NAMALWA (cell line): ENCODE measurements around the gene MORN1.
A peak's percentile ranks its signal among the peaks of the same experiment; 100 is the strongest.
"Not testable (repeated sequence)": the region's sequence is repeated elsewhere in the genome, so short reads cannot be mapped to it uniquely, and the experiment has no call there.

Experiments used
- DNase-seq: peaks from one replicate; pipeline ENCODE4 v3.0.0-alpha.2; 2015; ENCODE audit warnings: low spot score

Gene MORN1

DNA sequence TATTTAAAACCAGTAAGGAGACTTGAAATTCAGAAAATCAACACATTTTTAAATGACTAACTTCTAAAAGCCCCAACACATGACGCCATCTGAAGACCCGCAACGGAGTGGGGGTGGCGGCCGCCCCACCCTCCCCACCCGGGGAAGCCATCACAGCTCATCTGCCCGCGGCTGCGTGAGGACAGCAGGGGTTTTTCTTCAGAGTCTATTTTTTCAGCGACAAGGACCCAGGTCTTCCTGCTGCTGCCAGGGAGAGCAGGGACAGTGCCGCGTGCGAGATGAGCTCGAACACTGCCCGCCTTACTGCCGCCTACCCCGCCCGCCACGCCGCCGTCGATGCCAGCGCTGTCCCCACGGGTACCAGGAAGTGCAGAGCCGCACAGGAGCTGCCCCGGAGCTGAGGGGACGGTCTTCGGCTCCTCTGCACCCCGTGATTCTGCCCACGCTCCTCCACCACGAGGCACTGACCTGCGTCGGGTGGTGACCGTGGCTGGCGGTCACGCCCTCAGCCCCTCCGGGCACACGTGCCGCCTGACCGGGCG is 84.2 kb downstream of the MORN1 start:
- no peak for DNase-seq

DNA sequence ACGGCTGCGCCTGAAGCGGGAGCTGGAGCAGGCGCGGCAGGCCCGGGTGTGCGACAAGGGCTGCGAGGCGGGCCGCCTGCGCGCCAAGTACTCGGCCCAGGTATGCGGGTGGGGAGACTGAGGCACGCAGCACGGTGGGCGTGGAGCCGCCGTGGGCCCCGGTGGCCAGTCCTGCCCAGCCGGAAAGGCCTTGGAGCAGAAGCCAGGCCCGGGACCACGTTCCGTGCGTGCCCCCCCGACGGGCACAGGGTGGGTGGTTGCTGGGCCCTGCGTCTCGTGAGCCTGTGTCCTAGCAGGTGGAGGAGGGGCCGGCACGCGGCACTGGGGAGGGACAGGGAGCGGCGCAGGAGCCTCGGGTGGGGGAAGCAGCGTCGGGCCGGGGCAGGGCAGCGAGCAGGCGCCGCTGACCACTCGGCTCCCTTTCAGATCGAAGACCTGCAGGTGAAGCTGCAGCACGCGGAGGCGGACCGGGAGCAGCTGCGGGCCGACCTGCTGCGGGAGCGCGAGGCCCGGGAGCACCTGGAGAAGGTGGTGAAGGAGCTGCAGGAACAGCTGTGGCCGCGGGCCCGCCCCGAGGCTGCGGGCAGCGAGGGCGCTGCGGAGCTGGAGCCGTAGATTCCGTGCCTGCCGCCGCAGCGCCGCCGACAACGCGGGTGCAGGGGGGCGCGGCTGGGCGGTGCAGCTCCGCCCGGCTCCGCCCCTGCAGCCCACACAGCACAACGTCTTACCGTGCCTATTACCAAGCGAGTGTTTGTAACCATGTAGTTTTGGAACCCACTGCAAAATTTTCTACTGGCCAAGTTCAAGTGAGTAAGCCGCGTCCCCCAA is 85.0 kb downstream of the MORN1 start:
- DNase-seq: no peak

DNA sequence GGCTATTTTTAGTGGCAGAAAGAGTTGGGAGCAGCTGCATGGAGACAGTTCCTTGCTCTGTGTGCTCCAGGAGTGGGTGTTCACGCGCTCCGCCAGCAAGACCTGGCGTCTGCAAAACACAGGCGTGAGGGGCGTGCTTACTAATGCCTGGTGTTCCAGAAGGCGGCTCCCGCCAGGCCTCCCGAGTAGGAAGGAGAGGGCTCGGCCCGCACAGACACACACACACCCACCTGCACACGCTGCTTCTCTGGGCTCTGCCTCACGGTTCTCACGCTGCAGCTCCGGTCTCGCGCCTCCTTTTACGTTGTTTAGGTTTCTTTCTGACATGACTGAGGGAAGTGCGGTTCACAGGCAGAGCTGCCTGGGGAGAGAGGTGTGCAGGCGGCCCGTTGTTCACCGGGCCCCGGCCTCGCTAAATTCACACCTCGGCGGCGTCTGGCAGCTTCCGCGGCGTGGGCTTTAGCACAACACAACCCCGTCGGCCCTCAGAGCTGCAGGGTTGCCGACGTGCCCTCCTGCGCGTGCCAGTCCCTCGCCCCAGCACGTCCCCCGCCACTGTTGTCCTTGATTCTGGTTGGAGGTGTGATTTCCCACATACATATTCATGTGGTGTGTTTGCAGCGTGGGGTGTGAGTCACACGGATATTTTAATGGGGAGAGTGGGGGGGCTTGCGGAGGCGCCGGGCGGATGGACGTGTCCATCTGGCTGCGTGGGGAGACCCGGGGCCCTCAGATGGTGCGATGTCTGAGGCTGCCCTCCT is 86.3 kb downstream of the MORN1 start:
- DNase-seq: no peak

DNA sequence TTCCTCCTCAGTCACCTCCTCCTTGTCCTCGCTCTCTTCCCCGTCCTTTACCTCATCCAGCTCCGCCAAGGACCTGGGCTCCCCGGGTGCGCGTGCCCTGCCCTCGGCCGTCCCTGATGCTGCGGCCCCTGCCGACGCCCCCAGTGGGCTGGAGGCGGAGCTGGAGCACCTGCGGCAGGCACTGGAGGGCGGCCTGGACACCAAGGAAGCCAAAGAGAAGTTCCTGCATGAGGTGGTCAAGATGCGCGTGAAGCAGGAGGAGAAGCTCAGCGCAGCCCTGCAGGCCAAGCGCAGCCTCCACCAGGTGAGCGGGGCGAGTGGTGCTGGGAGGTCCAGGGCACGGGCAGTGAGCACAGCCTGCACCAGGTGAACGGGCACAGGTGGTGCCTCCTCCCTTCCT is 87.1 kb downstream of the MORN1 start:
- DNase-seq: no peak

DNA sequence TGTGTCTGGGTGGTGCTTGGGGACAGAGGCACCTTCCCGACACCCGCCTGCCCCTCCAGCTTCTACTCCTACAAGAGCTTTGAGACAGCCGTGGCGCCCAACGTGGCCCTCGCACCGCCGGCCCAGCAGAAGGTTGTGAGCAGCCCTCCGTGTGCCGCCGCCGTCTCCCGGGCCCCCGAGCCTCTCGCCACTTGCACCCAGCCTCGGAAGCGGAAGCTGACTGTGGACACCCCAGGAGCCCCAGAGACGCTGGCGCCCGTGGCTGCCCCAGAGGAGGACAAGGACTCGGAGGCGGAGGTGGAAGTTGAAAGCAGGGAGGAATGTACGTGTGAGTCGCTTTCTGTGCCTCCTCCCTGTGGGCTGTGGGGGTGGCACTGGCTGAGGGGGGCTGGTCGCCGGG is 87.6 kb downstream of the MORN1 start:
- no peak for DNase-seq

DNA sequence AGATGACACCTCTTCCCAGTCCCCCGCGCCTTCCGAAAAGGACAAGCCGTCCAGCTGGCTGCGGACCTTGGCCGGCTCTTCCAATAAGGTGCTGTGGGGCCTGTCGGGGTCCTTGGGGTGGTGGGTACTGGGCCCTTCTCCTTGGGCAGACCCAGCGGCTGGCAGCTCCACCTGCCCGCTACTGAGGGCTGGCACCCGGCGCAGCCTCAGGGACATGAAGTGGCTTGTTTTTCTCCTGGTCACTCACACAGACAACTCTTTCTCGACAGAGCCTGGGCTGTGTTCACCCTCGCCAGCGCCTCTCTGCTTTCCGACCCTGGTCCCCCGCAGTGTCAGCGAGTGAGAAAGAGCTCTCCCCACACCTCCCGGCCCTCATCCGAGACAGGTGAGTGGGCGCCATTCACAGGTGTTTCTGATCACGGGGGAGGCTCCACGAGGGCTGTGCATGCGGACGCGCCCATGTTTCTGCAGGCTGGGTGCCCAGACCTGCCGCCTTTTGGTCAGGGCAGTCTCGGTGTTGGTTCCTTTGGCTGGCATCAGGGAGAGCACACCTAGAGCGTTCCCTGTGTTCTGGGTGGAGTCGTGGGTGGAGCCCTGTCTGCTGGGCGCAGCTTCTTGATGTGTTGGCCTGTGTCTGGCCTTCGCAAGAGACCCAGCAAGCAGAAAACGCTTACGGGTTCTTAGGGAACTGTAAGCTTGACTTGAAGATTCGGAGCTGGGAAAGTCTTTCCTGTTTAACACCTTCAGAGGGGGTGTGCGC is 88.2 kb downstream of the MORN1 start:
- no peak for DNase-seq

DNA sequence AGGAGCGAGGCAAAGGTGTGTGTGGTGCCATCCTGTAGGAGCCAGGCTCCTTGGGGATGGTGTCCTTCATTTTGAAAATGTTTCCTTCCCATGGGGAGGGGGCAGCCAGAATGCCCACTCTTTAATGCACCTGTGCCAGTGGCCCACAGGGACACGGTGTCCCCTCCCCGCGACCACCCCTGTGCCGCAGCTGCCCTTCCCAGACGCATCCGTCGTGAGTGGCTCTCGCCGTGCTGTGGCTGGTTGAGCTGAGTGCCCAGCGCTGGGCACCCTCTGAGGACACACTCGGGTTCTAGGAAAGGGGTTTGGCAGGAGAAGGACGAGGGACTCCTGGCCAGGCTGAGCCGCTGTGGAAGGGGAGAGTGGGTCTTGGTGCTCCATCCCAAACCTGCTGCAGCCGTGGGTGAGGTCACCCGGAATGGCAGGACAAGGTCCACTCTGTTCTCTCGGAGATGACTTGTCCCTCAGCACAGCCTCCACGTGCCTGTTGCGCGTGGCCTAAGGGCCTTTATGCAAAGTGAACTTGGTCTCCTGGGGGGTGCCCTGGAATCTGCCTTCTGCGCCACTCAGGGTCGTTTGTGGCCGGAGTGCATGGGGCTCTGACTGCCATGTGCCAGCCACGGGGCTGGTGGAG is 88.9 kb downstream of the MORN1 start:
- DNase-seq: no peak

DNA sequence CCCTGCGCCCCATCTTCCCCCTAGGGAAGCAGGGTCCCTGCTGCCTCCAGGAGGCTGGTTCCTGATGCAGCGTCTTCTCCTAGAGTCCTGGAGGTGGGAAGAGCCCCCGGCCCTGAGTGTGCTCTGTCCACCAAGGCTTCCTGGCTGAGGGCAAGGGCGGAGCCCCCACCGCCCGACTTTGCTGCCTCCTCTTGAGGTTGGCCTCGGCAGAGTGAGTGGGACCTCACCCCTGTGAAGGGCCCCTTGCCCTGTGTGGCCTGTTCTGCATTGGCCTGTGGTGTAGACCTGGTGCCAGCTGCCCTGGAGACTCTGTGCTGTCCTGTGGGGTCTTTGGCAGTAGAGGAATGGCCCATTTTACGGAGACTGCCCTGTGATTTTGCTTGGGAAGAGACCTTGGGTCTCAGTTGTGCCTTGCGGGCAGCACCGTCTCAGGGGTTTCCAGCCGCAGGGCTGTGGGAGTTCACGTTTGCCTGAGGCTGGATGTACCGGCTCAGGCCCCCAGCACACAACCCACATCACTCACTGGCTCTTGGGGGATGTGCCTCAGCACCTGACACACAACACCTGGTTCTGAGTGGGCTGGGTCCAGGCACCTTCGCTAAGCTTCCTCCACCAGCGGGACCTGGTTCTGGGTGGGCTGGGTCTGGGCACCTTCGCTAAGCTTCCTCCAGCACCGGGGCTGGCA is 89.6 kb downstream of the MORN1 start:
- no peak for DNase-seq

DNA sequence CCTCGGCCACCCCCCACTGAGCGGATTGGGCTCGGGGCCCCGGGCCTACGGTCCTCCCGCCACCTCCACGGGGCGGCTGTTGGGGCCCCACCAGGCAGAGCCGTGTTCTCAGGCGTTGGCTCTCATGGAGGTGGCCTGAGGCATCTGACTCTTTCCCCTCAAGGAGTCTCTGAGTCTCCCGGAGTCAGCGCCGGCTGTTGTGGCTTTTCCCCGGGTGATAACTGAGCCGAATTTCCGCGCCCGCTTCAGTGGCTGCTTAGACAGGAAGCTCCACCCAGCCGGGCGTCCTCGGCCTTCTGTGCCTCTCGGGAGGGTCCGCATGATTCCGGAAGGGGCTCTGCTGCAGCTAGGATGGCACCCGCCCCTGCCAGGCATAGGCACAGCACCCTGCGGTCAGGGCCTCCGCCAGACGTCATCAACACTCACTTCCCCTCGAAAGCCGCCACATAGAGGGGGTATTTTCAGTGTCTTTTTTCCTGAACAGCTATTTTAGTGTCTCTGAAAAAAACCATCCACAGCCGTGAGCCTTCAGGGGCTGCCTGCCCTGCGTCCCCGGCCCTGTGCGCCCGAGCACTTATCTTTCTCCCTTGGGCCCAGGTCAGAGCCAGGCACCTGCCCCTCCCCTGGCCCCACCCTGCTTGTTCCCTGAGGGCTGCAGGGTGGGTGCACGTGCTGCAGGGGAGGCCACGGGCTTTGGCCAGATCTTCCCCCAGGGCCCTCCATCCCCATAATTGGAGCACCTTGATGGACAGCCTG is 90.3 kb downstream of the MORN1 start:
- peak; percentile 92 for DNase-seq

DNA sequence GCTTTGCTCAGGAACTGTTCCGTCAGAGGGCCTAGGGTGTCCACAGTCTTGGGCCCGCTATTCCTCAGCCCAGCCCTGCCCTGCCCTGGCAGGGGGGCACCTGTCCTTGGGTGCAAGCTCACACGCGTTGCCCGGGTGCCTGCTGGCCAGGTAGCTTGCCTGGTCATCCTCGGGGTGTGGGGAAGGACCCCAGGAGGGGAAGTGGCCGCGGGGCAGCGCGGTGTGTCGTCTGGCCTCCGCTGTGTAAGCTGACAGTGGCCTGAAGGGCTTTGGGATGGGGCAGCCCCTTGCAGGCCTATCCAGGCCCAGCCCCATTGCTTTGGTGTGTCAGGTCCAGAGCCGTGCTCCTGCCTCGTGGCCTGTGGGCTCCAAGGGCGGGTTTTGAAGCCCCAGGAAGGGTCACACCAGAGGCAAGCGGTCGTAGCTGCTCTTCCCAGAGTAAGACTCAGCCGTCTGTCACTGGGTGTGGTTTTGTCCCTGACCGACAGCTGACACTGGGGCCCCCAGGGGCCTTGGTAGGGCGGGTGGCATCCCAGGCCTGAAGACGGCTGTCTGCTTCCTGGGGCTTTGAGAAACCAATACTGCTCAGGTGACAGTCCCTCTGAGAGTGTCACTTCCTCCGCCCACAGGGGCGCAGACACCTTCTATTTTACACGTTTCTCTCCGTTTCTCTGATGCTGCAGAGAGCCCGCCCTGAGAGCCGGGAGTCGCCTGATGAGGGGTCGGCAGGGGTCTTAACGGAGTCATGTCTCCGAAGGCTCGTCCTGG is 91.2 kb downstream of the MORN1 start:
- peak; percentile 80 for DNase-seq

DNA sequence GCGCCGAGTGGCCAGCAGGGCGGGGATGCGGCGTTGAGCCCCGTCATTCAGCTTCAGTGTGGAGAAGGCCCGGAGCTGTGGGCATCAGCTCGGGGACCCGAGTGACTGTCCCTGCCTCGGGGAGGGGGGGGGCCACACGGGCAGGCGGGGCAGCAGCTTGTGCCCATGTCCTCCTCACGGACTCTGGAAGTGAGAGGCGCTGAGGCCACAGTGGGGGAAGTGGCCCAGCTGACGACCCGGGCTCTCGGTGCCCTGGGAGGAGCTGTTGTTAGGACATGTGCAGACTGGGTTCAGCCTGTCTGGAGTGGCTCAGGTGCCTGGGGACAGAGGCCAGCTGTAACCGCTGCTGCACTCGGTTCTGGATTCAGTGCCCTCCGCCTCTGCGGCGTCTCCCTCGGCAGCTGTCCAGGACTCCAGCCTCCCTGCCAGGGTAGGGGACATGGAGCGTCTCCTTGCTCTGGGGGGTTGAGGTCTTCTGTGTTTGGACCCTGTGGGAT is 92.2 kb downstream of the MORN1 start:
- DNase-seq: no peak

DNA sequence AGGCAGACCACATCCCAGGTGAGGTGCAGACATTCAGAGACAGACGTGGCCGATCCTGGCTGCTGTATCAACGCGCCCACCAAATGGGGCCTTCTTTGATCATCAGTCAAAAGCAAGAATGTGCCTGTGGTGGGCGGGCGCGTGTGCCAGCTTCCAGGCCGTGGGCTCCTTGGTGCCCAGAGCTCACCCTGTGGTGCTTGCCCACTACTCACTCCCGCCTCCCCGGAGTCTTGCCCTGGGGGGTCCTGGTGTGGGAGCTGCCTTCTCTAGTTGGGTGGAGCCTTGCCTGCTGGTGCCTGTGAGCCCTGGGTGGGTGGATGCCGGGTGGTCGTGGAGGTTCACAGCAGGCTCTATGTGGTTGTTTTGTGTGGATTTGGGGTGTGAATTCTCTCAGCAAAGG is 92.7 kb downstream of the MORN1 start:
- no peak for DNase-seq

DNA sequence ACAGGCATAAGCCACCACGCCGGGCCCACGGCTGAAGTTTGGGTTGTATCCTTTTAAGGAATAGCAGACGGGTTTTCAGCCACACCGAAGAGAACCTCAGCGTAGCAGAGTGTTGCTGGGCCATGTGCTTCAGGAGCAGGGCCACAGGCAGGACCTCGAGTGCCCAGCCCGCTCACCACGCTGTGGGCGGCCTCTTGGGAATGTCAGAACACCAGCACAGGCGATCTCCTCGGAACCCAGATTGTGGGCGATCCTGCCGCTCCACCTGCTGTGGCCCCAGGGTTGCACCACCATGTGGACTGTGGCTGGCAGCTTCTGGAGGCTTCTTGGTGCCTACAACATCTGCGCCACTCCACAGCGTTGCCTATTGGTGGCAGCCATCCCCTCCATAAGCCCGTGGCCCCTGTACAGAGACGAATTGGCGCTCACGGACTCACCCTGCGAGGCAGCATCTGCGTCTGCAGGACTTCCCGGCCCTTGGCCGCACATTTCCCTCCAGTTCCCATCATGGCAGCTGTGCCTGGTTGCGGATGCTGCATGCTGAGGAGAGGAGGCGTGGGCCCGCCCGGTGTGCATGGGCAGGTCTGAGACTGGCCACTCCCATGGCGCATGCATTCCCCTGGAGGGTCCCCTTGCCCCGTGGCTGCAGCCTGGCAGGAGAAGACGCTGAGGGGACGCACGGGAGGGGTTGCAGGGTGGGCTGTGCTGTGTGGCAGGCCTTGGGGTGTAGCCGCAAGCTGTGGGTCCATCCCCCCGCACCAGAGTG is 93.9 kb downstream of the MORN1 start:
- DNase-seq: no peak

DNA sequence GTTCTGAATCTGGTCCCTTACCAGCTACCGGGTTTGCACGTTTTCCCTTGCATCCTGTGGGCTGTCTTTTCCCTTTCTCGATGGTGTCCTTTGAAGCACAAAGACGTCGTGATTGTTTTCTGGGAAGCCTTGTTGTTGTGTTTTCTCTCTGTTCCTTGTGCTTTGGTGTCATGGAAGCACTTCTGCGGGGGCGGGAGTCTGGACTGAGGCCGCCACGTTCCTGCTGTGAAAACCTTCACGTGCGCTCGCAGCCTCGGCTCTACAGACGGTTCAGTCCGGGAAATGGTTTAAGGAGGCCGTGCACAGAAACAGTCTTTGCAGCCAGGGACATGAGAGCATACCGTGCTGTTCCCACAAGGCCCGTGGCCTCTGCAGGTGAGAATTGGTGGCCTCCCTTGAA is 94.7 kb downstream of the MORN1 start:
- DNase-seq: no peak

DNA sequence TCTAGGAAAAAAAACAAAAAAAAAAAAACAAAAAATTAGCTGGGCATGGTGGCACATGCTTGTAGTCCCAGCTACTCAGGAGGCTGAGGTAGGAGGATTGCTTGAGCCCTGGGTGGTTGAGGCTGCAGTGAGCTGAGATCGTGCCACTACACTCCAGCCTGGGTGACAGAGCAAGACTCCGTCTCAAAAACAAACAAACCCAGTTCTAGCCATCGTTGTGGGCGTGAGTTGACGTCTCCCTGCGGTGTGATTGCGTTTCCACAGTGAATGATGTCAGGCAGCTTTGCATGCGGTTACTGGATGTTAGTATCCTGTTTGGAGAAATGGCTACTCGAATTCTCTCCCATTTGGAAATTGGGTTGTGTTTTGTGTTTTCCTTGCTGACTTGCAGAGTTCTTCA is 95.1 kb downstream of the MORN1 start:
- not testable (repeated sequence) for DNase-seq

DNA sequence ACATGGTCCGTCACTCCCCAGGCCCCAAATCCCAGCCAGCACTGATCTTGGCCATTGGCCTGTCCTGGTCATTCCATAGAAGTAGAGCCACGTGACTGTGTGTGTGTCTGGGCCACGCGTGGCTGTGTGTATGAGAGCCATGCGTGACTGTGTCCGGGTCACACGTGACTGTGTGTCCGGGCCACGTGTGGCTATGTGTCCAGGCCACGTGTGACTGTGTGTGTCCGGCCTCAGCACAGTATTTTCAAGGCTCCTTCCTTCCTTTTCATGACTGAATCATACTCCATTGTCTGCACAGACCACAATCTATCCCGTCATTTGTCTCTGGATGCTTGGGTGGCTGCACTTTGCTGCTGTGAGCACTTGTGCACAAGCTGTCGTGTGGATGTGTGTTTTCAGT is 95.8 kb downstream of the MORN1 start:
- DNase-seq: no peak

DNA sequence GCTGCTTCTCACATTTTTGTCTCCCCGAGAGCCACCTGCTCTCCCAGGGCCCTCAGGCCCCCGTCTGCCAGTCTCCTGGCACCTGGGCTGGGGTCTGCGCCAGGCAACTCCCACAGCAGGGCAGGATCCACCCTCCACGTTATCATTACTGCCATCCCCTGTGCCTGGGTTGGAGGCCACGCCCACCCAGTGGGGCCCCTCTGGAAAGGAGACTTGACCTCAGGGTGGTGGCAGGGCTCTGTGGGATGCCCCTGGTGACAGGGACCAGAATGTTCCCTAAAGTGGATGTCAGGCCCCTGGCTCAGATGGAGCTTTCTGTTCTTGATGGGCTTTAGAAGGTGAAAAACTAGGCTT is 96.7 kb downstream of the MORN1 start:
- no peak for DNase-seq

DNA sequence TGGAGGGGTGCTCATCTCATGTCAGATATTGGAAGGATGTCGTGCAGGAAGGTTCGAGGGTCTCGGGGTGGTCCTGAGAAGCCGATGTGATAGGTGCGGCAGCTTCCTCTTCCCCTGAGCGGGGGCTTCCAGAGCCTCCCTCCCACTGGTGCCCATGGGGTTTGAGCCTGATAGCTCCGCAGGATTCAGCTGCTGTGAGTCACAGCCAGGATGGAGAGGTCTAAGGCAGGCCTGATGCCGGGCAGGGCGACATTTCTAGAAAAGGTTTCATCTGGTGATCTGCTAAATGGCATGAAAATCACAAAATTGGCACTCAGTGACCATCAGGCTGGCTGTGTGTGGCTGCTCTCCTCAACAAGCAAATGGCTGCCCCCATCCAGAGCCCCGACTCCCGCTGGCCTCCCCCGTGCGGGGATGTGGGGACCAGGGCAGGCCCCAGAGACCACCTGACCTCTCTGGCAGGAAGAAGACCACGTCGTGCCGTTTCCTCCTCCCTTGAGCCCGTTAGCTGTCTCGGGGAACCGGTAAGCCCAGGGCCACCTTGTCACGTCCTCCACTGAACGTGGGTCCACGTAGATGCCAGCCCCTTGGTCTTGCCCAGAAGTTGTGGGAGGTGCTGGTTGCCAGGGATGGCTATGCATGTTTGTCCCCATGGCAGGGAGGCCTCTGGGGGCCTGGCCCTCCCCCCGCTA is 97.2 kb downstream of the MORN1 start:
- DNase-seq: no peak
